ENCODE measurements around the gene SPDYE4.

Gene SPDYE4

DNA sequence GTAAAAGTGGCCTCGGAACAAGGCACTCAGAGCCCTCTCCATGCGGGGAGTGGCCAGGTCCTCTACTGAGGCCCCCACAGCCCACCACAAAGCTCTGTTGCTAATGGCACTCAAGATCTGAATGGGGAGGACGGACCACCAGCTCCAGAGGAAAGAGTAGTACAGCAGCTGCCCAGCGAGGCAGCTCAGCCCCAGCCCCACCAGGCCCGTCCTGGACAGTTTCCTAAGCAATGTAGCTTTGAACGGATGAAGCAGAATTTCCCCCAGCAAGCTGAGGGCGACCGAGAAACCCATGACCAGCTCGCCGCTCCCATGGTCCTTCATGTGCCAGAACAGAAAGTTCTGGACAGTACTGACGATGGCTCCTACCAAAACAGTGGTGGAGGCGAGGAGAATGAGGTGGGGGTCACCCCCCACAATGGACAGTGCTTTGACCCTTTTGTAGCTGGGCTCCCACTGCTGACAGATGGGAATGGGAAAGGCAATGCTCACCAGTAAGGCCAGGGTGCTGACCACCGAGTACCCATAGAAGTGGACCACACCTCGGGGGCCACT lies 39.4 kb upstream of the SPDYE4 start:
- Histone ChIP-seq H3K36me3 (no peaks in the 10 kb centered on the region), H3K4me3 (ENCODE audit: low read depth, low read length) (no peak overlapping the region), H3K27me3 (ENCODE audit: insufficient read depth, low read depth, severe bottlenecking) (no peaks in the 10 kb centered on the region), H3K9me3 (ENCODE audit: severe bottlenecking) (no peaks in the 10 kb centered on the region), H3K27ac (no peak overlapping the region)
- DNase-seq, result no peak
- TF ChIP-seq, protein P1, sequence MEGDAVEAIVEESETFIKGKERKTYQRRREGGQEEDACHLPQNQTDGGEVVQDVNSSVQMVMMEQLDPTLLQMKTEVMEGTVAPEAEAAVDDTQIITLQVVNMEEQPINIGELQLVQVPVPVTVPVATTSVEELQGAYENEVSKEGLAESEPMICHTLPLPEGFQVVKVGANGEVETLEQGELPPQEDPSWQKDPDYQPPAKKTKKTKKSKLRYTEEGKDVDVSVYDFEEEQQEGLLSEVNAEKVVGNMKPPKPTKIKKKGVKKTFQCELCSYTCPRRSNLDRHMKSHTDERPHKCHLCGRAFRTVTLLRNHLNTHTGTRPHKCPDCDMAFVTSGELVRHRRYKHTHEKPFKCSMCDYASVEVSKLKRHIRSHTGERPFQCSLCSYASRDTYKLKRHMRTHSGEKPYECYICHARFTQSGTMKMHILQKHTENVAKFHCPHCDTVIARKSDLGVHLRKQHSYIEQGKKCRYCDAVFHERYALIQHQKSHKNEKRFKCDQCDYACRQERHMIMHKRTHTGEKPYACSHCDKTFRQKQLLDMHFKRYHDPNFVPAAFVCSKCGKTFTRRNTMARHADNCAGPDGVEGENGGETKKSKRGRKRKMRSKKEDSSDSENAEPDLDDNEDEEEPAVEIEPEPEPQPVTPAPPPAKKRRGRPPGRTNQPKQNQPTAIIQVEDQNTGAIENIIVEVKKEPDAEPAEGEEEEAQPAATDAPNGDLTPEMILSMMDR (IDR thresholded peaks at IDR 0.05; ENCODE audit: low read depth, low read length), result no peak

DNA sequence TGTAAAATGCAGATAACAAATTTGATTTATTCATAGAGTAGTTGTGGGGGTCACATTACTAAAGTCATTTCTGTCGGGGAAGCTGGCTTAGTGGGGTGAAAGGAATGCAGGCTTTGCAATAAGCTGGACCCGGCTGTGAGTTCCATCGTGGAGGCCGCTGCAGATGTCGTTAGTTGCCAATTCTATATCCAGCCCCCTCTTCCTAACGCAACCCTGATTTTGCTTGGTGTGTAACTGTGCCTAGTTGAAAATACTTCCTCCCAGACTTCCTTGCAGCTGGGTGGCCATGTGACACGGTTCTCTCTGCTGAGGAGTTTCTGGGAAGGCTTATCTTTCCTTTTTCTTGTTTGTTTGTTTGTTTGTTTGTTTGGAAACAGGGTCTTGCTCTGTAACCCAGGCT lies 36.3 kb upstream of the SPDYE4 start:
- DNase-seq, result no peak
- Histone ChIP-seq H3K27ac (no peak overlapping the region), H3K27me3 (ENCODE audit: insufficient read depth, low read depth, severe bottlenecking) (no peaks in the 10 kb centered on the region), H3K9me3 (ENCODE audit: severe bottlenecking) (peaks cover 13% of the 10 kb centered on the region), H3K4me3 (ENCODE audit: low read depth, low read length) (no peak overlapping the region), H3K36me3 (no peaks in the 10 kb centered on the region; the same call in 1 of the 2 replicates)
- TF ChIP-seq, protein P1 (IDR thresholded peaks at IDR 0.05; ENCODE audit: low read depth, low read length), result no peak

DNA sequence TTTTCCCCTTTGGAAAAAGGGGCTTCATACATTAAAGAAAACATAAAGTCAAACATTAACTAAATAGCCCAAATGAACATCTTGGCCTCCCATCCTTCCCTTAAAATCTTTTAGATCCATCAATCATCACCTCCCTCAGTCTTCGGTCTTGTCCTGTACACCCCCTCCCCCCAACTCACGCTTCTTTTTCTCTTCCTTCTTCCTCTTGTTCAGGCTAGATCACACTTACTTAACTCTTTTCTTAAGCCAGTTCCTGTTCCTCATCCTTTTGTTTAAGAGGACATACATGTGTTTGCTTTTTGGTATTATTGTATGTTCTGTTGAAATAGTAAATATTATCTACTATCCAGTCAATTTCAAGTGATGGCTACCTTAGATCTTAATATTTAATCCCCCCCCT lies 35.3 kb upstream of the SPDYE4 start:
- Histone ChIP-seq H3K36me3 (no peaks in the 10 kb centered on the region; the same call in 1 of the 2 replicates), H3K9me3 (ENCODE audit: severe bottlenecking) (peaks cover 13% of the 10 kb centered on the region), H3K27ac (peak overlapping the region; percentile 82), H3K27me3 (ENCODE audit: insufficient read depth, low read depth, severe bottlenecking) (no peaks in the 10 kb centered on the region), H3K4me3 (ENCODE audit: low read depth, low read length) (no peak overlapping the region)
- no peak for DNase-seq
- TF ChIP-seq, protein P1 (IDR thresholded peaks at IDR 0.05; ENCODE audit: low read depth, low read length), result no peak

DNA sequence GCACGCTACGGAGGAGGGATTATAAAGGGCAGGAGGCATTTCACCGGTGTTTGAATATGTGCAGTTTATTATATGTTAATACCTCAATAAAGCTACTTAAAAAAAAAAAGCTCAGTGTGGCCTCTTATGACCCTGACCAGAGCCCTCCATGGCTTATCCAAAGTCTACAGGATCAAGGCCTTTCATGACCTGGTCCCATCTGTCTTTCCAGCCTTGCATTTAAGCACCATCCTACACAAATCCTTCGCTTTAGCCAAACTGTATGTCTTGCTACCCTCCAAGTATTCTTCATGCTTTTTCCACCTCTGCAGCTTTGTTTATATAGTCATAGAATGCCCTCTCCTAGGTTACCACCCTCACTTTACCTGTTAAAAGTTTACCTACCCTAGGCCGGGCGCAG lies 34.3 kb upstream of the SPDYE4 start:
- Histone ChIP-seq H3K36me3 (no peaks in the 10 kb centered on the region; the same call in 1 of the 2 replicates), H3K9me3 (ENCODE audit: severe bottlenecking) (peaks cover 13% of the 10 kb centered on the region), H3K4me3 (ENCODE audit: low read depth, low read length) (no peak overlapping the region), H3K27me3 (ENCODE audit: insufficient read depth, low read depth, severe bottlenecking) (no peaks in the 10 kb centered on the region), H3K27ac (peak overlapping the region; percentile 82)
- TF ChIP-seq, protein P1 (IDR thresholded peaks at IDR 0.05; ENCODE audit: low read depth, low read length), result no peak
- DNase-seq, result peak; percentile 72

DNA sequence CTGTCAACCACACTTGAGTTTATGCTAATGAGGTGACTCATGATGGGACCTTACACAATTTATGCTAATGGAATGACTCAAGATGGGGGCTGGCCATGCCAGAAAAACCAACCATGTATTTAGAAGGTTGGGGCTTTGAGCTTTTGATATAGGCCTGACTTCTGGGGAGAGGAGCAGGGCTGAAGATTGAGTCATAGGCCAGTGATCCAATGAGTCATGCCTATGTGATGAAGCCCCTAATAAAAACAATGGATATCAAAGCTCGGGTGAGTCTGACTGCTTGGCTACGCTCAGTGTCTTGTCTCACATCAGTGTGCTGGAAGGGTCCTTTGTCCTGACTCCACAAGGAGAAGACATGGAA lies 33.5 kb upstream of the SPDYE4 start:
- Histone ChIP-seq H3K9me3 (ENCODE audit: severe bottlenecking) (peaks cover 13% of the 10 kb centered on the region), H3K27me3 (ENCODE audit: insufficient read depth, low read depth, severe bottlenecking) (no peaks in the 10 kb centered on the region), H3K4me3 (ENCODE audit: low read depth, low read length) (no peak overlapping the region), H3K27ac (peak overlapping the region; percentile 71), H3K36me3 (no peaks in the 10 kb centered on the region; the same call in 1 of the 2 replicates)
- DNase-seq, result no peak
- TF ChIP-seq, protein P1 (IDR thresholded peaks at IDR 0.05; ENCODE audit: low read depth, low read length), result no peak

All from WERI-Rb-1 (cell line).